ENCODE results near the gene GALNTL6. TPM values are rescaled to one million over a fixed set of nuclear protein-coding genes. Genes with fewer than 3 reads are reported as not detected.
A peak's percentile ranks its signal among the peaks of the same experiment; 100 is the strongest.

The GALNTL6 gene
- polyA plus RNA-seq (ENCODE audit: insufficient read length in 4 of 4): 1 to 10 TPM in 1 of 4 donors, under 1 TPM in 3; 0.19 to 3.2 (median 0.74) TPM

GRCh38 chr4:171812665-171813525 is at the start of gene GALNTL6:
Gene GALNTL6 (plus strand): TSS chr4:171813404.
- DNase-seq (ENCODE audit: low read depth in 4 of 4, low spot score in 3 of 4): peak in 1 of 4 donors; percentile 4

DNA sequence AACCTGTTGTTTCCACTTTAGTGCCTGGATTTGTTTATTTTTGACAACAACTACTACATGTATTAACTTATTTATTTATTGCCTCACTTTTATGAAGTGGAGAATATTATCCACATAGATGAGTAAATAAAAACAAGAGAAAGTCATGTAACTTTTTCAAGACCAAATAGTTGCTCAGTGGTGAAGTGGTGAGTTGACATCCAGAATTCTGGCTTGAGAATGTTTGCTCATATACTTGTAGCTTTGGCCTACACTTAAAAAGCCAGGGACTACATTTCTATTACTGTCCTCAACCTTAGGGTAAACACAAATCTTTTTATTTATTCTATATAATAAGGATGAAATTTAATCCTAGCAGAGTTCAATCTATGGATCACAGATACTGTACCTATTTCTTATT is 47.7 kb upstream of the GALNTL6 start:
- no peak for DNase-seq (ENCODE audit: low read depth in 4 of 4, low spot score in 3 of 4)

GRCh38 chr4:171774642-171775190 is 38.5 kb upstream of the GALNTL6 start:
- no peak for DNase-seq (ENCODE audit: low read depth in 4 of 4, low spot score in 3 of 4)

DNA sequence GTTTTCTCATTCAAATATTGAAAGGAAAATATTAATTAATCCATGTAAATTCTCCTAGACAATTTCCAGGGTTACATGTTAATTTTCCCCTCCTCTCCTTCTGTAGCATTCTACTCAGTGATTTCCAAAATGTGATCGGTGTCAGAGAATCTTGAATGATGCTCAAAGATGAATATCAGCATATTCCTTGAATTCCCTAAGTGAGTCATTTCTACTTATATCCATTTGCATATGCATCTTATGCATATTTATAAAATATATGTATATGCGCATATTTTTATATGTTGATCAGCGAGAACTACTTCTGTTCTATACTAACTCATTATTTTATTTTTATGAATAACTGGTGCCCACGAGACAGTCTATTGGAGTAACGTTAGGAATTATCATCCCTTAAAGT is 33.9 kb upstream of the GALNTL6 start:
- DNase-seq (ENCODE audit: low read depth in 4 of 4, low spot score in 3 of 4): no peak

- DNase-seq (ENCODE audit: low read depth in 4 of 4, low spot score in 3 of 4): no peak
Measured at GRCh38 chr4:171785388-171785787, 27.8 kb upstream of the GALNTL6 start.

DNA sequence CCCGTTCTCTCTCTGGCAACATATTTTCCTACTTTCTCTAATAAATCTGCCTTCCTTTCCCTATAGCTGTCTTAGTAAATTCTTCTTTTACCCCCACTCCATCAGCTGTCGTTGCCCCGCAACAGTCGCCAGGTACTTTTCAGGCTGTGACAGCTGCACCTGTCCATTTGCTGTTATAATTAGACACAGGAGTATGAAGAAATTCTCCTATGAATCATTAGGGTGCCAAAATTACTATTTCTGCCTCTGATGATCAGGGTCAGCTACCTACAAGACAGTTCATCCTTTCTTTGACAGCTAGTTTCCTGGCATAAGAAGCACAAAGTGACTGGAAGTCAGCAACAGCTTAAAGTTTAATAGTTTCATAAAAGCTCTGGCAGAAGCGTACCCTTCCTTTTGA is 19.5 kb upstream of the GALNTL6 start:
- no peak for DNase-seq (ENCODE audit: low read depth in 4 of 4, low spot score in 3 of 4)

DNA sequence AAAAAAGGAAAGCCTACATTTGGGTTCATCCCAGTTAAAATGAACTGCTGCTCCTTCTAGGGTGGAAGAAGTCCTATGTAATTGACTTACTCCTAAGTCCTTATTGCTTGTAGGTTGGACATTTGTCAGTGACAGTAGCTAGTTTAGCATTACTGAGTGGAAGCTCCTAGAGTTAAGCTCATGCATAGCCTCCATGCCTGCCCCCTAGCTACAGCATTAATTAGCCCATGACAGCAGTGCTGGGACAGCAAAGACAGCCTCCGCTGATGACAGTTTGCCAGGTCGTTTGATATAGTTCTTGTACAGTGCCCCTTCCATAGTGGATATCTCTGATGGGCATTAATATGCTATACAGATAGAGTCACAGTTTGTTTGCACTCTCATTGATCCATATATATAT is 18.7 kb upstream of the GALNTL6 start:
- no peak for DNase-seq (ENCODE audit: low read depth in 4 of 4, low spot score in 3 of 4)

- no peak for DNase-seq (ENCODE audit: low read depth in 4 of 4, low spot score in 3 of 4)
Measured at GRCh38 chr4:171809854-171810253, 3.4 kb upstream of the GALNTL6 start.

DNA sequence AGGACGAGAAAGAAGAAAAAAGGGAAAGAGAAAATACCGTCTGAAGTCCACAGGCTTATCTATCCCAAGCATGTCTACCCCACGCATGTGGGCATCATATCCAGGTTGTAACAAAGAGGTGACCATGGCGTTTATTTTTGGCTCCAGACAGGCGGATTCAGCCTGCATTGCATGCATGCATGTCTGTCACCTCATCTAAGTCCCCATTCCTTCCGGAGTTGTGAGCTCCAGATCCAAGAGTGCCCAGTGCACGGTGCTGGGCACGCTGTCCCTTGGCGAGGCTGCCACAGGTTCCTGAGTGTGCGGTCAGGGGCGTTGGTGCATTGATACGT is 905 bp upstream of the GALNTL6 start:
- DNase-seq (ENCODE audit: low read depth in 4 of 4, low spot score in 3 of 4): no peak

DNA sequence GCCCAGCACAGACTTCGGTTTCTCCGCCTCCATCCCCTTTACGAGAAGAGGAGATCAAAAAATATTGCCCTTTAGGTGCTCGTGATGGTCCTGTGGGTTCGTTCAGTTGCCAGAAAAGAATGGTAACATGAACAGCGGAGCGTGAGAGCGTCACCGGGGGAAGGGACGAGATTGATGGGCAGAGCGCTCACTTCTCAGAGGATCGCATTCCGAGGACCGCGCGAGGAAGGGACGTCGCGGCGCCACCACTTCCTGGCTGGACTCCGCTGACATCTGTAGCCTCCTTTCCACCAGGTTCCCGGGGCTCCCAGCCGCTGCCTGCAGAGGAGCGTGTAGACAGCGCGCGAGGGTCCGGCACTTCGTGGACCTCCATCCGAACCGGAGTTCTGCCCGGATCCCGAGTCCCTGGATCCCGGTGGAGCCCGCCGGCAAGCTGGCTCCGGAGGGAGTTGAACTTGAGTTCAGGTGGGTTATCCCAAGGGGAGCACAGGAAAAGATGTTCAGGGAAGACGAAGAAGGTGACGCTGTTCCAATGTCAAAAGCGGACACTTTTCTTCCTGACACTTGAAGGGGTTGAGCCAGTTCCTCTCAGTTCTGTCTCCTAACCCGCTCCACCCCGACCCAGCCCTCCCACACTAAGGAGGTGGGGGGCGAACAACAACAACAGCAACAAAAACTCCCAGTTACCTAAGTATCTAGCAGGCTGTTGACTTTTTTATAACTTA is 484 bp downstream of the GALNTL6 start:
- DNase-seq (ENCODE audit: low read depth in 4 of 4, low spot score in 3 of 4): peak in 2 of 4 donors; percentile 11 to 39

DNA sequence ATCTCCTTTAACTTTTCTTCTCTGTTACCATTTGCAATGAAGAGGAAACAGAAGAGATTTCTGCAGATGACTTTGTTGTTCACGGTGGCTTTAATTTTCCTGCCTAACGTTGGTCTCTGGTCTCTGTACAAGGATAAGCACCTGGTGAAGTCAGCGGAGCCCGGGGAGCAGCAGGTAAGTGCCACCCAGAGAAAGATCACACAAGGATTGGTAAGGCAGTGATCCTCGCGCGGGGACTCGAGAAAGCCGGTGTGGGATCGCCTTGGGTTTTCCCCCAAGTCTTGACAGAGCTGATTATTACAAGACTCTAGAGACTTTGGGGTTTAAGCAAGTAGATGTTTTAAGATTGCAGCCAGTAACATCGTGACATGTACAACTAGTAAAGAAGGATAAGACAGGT is 1.3 kb downstream of the GALNTL6 start:
- no peak for DNase-seq (ENCODE audit: low read depth in 4 of 4, low spot score in 3 of 4)

DNA sequence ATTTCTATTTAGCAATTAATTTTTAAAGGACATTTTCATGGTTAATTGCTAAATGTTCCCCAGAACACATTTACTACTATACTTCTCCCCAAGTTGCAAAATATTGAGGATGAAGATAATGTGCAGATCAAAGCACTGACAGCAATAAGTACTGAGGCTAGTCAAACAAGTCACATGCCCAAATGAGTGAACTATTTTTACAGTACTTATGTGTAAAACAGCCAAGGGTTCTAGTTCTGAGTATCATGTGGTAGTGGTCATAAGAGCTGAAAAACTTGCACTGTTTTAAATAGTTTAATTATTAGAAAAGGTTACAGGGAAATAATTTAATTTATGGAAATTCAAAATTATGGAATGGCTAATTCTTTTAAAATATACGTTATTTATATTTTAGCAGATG is 3.8 kb downstream of the GALNTL6 start:
- DNase-seq (ENCODE audit: low read depth in 4 of 4, low spot score in 3 of 4): no peak

GRCh38 chr4:171834640-171835039 is 21.4 kb downstream of the GALNTL6 start:
- DNase-seq (ENCODE audit: low read depth in 4 of 4, low spot score in 3 of 4): no peak

- DNase-seq (ENCODE audit: low read depth in 4 of 4, low spot score in 3 of 4): no peak
Measured at GRCh38 chr4:171843456-171843855, 30.3 kb downstream of the GALNTL6 start.

DNA sequence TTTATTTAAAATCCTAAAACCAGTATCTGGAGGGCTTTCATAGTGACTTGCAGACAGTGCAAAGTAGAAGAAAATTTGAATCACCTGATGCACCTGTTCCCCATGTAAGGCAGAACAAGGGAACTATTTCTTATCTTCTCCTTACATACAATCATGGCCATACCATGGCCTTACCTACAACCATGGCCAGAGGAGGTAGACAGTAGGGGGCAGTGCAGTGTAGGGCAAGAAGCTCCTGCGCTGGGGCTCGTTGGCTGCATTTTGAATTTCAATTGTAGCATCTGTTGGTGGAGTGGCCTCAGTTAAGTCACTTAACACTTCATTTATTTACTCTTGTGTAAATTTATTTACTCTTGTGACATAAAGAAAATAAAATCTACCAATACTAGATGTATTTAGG is 33.0 kb downstream of the GALNTL6 start:
- DNase-seq (ENCODE audit: low read depth in 4 of 4, low spot score in 3 of 4): no peak

- DNase-seq (ENCODE audit: low read depth in 4 of 4, low spot score in 3 of 4): no peak
Measured at GRCh38 chr4:171846893-171847292, 33.7 kb downstream of the GALNTL6 start.

DNA sequence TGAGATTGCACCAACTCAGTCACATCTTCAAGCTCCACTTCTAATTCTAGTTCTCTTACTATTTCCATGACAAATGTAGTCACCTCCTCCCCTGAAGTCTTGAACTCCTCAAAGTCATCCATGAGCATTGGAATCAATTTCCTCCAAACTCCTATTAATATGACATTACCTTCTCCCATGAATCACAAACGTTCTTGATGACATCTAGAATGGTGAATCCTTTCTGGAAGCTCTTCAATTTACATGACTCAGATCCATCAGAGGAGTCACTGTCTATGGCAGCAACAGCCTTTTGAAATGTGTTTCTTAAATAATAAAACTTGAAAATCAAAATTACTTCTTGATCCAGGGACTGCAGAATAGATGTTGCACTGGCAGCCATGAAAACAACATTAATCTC is 34.5 kb downstream of the GALNTL6 start:
- no peak for DNase-seq (ENCODE audit: low read depth in 4 of 4, low spot score in 3 of 4)

DNA sequence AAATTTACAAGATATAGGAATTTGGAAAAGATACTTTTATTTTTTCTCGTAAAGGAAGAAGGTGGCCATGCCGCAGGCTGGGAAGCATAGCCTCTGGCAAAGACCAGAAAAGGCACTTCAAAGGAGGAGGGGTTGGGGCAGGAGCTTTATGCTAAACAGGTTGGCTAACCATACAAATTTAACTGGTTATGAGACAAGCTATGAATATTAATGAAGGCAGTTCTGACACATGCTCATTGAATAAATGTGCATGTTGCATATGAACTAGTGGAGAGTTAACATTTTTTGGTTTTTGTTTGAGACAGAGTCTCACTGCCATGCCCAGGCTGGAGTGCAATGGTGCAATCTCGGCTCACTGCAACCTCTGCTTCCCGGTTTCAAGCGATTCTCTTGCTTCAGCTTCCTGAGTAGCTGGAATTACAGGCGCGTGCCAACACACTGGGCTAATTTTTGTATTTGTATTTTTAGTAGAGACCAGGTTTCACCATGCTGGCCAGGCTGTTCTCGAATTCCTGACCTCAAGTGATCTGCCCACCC is 36.5 kb downstream of the GALNTL6 start:
- DNase-seq (ENCODE audit: low read depth in 4 of 4, low spot score in 3 of 4): no peak

GRCh38 chr4:171851295-171851694 is 38.1 kb downstream of the GALNTL6 start:
- DNase-seq (ENCODE audit: low read depth in 4 of 4, low spot score in 3 of 4): no peak

- no peak for DNase-seq (ENCODE audit: low read depth in 4 of 4, low spot score in 3 of 4)
Measured at GRCh38 chr4:171857302-171858012, 44.3 kb downstream of the GALNTL6 start.

GRCh38 chr4:171875291-171875690 is 62.1 kb downstream of the GALNTL6 start:
- no peak for DNase-seq (ENCODE audit: low read depth in 4 of 4, low spot score in 3 of 4)

All from left renal pelvis (tissue), 4 donors.